AG09309 (cell line): ENCODE measurements around the gene BRF1.
"Not testable (repeated sequence)": the region's sequence is repeated elsewhere in the genome, so short reads cannot be mapped to it uniquely, and the experiment has no call there.

Experiments
- DNase-seq: peaks from one replicate; pipeline ENCODE4 v3.0.0-alpha.2; 2010; ENCODE audit warnings: low read depth
- H3K4me3 ChIP-seq: 2 replicates; pipeline ENCODE4 v1.5.1; 2011; ENCODE audit warnings: mild to moderate bottlenecking, low read depth, low read length, moderate library complexity; ENCODE audit not compliant: control insufficient read depth
- TF ChIP-seq, protein P1 (sequence below): IDR thresholded peaks from 2 replicates; pipeline ENCODE4 v1.5.1; 2011; ENCODE audit warnings: mild to moderate bottlenecking, low read depth, low read length, inconsistent platforms; ENCODE audit not compliant: insufficient read depth, control insufficient read depth; ENCODE audit errors: missing control alignments

Gene BRF1

GRCh38 chr14:105309371-105309770, 8.6 kb upstream of the BRF1 start:
- no peak overlapping the region for H3K4me3 ChIP-seq
- DNase-seq = no peak
- TF ChIP-seq, protein P1, sequence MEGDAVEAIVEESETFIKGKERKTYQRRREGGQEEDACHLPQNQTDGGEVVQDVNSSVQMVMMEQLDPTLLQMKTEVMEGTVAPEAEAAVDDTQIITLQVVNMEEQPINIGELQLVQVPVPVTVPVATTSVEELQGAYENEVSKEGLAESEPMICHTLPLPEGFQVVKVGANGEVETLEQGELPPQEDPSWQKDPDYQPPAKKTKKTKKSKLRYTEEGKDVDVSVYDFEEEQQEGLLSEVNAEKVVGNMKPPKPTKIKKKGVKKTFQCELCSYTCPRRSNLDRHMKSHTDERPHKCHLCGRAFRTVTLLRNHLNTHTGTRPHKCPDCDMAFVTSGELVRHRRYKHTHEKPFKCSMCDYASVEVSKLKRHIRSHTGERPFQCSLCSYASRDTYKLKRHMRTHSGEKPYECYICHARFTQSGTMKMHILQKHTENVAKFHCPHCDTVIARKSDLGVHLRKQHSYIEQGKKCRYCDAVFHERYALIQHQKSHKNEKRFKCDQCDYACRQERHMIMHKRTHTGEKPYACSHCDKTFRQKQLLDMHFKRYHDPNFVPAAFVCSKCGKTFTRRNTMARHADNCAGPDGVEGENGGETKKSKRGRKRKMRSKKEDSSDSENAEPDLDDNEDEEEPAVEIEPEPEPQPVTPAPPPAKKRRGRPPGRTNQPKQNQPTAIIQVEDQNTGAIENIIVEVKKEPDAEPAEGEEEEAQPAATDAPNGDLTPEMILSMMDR = no peak

- no peak overlapping the region for H3K4me3 ChIP-seq
- DNase-seq = no peak
- TF ChIP-seq, protein P1 = no peak
These were observed 6.4 kb upstream of the BRF1 start for GRCh38 chr14:105307052-105307727.

- DNase-seq = no peak
- no peak overlapping the region for H3K4me3 ChIP-seq
- TF ChIP-seq, protein P1 = no peak
These were observed 5.0 kb upstream of the BRF1 start for GRCh38 chr14:105305791-105306190.

GRCh38 chr14:105305345-105305744, 4.5 kb upstream of the BRF1 start:
- TF ChIP-seq, protein P1 = no peak
- DNase-seq = no peak
- H3K4me3 ChIP-seq = no peak overlapping the region

- no peak for DNase-seq
- TF ChIP-seq, protein P1 = no peak
- no peak overlapping the region for H3K4me3 ChIP-seq
These were observed 3.8 kb upstream of the BRF1 start for GRCh38 chr14:105304565-105304964.

- TF ChIP-seq, protein P1 = no peak
- H3K4me3 ChIP-seq = no peak overlapping the region
- DNase-seq = no peak
These were observed 3.1 kb upstream of the BRF1 start for GRCh38 chr14:105303949-105304348.

DNA sequence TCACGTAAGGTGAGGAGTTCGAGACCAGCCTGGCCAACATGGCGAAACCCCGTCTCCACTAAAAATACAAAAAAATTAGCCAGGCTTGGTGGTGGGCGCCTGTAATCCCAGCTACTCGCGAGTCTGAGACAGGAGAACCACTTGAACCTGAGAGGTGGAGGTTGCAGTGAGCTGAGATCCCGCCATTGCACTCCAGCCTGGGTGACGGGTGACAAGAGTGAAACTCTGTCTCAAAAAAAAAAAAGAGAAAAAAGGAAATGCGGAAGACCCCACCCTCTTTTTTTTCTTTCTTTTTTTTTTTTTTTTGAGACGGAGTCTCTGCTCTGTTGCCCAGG, 1.1 kb upstream of the BRF1 start:
- DNase-seq, H3K4me3 ChIP-seq: not testable (repeated sequence)
